Measurements from ENCODE around the gene KIAA1671.

- TF ChIP-seq CTCF (IDR thresholded peaks at IDR 0.05; ENCODE audit: insufficient read depth, low read length, poor library complexity, severe bottlenecking), result no peak
- TF ChIP-seq EZH2phosphoT487 (conservative IDR thresholded peaks at IDR 0.05; ENCODE audit: low read length), result no peak
Observed at GRCh38 chr22:25072406-25072805, 119.9 kb downstream of the KIAA1671 start.

Measured in SU-DHL-6 (cell line).